ENCODE measurements around the gene DCC. TPM values are rescaled to one million over a fixed set of nuclear protein-coding genes. Genes with fewer than 3 reads are reported as not detected.

Gene DCC
- total RNA-seq, 1 donor from 2014 or later = 1.0 TPM

DNA sequence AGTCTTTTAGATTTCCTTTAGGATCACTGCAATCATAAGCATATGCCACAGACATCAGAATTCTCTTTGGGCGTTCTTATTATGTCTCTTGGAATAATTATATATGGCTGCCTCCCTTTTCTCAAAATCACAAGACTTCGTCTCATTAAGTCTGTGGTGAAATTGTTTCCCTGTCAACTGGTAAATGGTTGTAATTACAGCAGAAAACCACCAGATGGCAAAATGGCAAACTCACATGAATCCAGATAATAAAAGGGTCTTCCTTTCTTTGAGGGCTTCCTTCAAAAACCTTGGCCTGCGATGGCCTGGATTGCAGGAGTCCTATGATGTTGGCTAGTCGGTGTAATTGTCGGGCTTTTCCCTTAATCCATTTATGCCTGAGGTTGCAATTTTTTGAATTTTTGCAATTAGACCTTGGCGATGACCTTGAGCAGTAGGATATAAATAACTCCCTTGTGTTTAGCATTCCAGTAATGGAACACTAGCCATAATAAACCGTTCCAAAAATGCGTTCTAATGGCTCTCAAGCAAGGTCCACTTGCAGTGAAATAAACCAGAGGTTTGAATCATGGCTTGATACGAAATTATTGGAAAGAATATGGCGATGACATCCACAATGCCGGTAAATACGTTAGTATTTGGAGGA is 1228.1 kb downstream of the DCC start:
- Mint-ChIP-seq H3K36me3 (no peaks in the 10 kb centered on the region), H3K27me3 (ENCODE audit: low read depth) (peaks cover 5% of the 10 kb centered on the region), H3K4me1 (no peaks in the 10 kb centered on the region), H3K4me3 (no peak overlapping the region), H3K9me3 (no peaks in the 10 kb centered on the region), H3K27ac (no peak overlapping the region)
- no peak for DNase-seq (ENCODE audit: low spot score in 2 of 2, unreplicated experiment in 2 of 2)
- TF ChIP-seq, protein P1, sequence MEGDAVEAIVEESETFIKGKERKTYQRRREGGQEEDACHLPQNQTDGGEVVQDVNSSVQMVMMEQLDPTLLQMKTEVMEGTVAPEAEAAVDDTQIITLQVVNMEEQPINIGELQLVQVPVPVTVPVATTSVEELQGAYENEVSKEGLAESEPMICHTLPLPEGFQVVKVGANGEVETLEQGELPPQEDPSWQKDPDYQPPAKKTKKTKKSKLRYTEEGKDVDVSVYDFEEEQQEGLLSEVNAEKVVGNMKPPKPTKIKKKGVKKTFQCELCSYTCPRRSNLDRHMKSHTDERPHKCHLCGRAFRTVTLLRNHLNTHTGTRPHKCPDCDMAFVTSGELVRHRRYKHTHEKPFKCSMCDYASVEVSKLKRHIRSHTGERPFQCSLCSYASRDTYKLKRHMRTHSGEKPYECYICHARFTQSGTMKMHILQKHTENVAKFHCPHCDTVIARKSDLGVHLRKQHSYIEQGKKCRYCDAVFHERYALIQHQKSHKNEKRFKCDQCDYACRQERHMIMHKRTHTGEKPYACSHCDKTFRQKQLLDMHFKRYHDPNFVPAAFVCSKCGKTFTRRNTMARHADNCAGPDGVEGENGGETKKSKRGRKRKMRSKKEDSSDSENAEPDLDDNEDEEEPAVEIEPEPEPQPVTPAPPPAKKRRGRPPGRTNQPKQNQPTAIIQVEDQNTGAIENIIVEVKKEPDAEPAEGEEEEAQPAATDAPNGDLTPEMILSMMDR (IDR thresholded peaks at IDR 0.05; ENCODE audit: unreplicated experiment) = peak; percentile 91

Small RNA genes within 50 kb of the gene (microRNA-seq; reads per million reads assigned to microRNA genes)
- not detected for gene MIR4528
